HuH-7.5 (cell line): ENCODE results near the gene TAF1C.

Source experiments
- DNase-seq: peaks from one replicate; pipeline ENCODE4 v3.0.0; 2011; ENCODE audit warnings: low spot score

TAF1C gene

DNA sequence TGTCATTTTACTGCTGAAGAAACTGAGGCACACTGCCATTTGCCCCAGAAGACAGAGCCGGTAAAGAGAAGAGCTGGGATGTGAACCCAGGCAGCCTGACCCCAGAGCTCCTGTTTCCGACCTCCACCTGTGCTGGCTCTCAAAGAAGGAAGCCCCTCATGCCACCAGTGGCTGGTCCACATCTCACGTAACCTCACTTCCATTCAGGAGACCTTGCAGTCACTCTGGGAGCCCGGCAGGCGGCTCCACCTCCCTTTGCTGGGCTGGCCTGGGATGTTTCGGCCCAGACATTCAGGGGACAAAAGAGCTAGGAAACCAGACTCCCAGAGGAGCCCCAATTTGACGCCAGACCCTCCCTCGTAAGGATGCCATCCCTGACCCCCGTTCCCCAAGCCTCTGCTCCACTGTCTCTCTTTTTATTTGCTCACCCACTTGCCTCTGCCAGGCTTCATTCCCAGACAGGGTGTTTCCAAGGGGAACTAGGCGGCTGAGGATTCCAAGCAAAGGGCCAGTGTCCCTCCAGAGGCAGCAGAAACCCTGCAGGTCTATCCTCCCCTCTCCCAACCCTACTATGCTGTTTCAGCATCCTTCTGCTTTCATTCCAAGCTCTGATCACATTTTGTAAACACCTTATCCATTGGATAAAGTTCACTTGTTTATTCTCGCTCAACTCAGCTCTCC, 2.8 kb downstream of the TAF1C start:
- no peak for DNase-seq

DNA sequence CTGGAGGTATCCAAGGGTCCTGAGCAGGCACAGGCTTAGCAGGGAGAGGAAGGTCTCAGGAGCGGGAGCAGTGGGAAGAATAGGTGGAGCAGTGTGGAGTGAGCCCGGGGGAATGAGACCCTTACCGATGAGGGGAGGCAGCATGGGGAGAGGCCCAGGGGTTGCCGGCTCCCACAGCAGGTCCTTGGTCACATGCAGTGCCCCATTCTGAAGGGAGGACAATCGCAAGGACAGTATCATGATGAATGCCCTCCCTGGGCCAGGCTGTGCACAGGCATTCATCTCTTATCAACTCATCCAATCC, 3.3 kb downstream of the TAF1C start:
- no peak for DNase-seq

DNA sequence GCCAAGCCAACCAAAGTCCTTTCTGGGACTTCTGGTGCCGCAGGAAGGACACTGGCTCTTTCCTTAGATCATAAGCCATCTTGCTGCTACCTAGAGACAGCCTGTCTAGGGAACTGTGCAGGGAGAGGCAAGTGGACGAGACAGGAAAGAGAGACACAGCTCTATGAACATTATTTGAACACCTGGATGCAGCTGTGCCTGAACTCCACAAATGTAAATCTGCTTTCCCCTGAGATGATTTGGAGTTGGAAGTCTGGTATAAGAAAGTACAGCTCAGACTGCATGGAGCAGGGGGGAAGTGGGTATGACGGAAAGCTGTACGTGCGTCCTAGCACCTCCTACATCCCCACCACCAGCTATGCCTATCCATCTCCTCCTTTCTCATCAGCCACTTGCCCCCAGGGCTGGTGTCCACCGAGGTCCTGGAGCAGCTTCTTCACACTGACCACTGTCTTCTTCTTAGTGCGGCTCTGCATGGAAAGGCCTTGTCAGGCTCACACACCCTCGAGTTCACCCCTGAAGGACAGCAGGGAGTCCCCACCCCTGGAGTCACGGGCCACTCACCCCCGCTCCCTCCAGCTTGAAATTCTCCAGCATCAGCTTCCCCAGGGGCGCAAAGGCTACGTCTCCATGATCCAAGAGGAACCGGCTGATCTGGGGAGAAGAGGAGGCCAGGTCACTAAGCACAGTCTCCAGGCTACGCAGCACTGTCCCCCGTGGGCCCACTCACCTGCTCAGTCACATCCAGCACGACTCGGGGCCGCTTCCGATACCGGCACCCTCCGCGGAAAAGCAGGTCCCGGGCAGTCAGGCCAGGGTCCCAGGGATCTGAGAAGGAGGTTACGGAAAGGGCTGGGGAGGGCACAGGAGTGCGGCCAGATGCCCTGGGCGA, 3.9 kb downstream of the TAF1C start:
- no peak for DNase-seq

DNA sequence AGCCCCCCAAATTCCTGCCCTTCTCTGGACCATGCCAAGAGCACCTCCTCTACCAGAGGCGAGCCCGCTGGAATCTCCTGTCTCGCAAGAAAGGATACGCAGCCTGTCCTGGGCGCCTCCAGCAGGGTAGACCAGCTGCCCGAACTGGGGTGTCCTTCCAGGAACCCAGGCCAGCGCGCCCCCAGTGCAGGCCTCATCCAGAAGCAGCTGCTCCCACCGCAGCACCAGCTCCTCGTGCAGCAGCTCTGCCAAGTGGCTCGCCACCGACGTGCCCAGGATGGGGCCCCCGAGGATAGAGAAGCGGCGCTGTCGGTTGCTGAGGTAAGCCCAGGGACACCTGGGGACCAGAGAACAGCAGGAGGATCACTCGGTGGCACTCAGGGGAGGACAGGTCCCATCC, 4.8 kb downstream of the TAF1C start:
- no peak for DNase-seq

DNA sequence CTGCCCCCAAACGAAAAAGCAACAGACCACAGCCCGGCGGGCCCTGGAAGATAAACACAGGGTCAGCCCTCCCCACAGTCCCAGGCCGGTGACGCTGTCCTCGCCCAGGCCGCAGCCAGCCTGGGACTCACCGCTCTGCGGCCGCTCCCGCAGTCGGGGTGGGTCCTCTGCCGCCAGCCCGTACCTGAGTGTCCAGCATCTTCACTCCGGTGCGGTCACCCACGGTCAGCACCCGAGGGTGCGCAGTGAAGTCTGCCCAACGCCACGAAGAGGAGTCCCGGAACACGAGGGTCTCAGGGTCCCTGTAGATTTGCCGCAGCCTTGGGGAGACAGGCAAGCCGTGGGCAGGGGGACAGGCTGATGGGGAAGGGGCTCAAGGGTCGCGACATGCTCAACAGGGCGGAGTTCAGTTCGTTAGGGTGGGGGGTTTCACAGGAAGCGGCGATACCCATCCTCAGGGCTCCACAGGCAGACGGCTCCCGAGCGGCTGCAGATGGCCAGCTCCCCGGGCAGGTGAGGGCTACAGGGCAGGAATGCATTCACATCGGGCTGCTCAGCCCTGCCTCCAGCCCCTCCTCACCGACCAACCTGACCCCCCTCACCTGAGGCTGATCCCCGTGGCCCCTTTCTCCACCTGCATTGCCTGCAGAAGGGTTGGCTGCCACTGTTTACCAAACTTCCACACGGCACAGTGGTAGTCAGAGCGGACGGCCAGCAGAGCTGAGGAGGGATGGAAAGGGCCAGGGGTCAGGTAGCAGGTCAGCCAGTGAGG, 5.5 kb downstream of the TAF1C start:
- DNase-seq: no peak

DNA sequence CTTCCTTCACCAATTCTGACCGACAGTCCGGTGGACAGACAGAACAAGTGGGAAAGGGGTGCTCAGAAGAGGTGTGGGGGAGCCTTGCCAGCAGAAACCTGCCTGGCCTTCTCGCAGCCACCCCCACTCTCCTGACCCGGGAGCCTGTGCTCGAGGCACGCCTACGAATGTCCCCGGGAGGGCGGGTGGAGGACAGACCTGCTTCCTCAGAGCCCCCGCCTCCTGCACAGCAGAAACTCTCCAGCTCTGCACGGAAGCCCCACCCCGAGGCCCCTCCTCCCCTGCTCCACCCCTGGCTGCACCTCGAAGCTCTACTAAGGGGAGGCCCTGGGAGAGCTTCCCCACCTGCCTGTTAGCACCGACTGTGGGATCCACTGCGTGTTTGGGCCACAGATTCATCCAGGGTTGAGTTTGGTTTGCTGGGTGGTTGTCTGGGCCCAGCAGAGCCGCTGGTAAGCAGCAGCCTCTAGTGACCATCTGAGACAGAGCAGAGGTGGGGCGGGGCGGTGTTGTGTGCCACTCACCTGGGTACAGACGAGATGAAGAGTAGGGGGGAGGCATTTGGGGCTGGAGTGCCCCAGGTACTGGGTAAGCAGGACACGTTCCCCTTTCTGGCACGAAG, 6.2 kb downstream of the TAF1C start:
- no peak for DNase-seq

DNA sequence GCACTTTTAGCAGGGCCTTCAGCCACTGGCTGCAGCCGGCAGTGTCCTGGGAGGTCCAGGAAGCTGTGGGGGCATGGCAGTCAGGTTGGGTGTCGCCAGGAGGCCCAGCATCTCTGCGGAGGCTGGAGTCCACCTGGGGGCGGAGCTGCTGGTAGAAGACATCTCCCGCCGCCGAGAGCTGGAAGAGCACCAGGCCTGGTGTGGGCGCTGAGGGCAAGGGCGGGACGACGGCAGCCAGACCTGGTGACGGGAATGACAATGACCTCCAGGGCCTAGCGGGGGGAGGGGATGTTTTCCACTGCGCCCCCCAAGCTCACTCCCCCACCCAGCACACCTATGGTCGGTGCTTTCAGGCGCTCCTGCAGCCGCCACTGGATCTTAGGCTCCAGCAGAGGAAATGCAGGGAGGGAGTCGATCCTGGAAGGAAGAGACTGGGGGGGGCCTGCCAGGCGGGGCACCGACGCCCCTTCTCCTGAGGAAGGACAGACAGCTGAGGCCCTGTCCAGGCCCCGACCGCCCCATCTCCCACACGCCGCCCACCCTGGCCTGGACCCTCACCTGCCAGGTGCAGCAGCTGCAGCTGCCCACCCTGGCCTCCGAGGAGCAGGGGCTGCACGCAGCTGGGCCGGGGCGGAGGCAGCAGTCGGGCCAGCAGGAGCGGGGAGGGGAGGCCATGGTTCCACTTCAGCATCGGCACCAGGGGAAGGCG, 7.1 kb downstream of the TAF1C start:
- DNase-seq: no peak

DNA sequence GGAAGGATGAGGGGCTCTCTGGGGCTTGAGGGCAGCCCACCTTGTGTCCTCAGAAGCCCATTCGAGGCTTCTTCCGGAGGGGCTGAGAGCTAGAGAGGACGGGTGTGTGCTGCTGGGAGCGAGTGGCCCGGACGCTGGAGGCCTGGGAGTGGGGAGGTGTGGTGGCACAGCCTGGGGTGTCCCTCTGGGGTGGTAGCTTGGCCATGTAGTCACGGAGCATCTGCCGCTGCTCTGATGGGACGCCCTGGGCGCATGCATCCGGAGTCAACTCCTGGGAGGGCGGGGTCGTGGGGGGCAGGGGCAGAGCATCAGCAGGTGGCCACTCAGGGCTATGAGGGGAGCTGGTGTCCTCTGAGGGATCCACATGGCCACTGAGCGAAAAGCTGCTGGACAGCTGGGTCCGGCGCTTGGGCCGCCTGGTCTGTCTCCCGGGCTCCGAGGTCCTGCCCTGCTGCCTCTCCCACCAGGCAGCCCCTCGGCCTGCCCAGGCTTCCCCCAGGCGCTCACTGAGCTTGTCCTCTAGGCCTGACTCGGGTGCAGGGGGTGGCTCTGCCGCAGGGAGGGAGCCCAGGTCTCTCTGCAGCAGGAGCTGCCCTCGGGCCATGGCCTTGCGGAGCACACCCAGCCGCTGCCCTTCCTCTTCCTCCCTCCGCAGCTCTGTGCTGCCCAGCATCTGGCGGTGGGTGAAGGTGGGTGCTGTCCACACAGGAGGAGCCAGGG, 7.8 kb downstream of the TAF1C start:
- no peak for DNase-seq

DNA sequence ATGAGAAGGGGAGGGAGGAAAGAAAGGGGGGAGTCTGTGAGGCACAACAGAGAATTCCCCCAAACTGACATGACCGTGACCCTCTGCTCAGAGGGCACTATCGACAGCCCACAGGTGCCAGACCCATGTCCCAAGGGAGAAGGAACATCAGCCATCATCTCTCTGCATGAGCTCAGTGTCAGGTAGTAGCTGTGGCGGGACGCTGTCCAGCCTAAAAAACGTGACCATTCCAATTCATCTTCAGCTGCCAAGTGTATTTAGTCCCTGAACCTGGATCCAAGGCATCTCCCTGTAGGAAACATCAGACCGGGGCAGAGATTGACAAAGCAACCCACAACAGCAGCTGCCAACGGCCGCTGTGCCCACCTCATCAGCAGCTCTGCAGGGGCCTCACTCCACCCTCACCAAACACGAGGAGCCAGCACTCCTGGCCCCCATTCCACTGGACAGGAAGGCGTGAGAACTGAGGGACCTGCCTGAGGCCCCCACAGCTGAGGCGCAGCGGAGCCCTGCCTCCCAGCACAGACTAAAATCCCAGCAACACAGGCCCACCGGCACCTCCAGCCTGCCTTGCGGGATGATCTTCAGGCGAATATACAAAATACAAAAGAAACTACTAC, 8.6 kb downstream of the TAF1C start:
- no peak for DNase-seq

DNA sequence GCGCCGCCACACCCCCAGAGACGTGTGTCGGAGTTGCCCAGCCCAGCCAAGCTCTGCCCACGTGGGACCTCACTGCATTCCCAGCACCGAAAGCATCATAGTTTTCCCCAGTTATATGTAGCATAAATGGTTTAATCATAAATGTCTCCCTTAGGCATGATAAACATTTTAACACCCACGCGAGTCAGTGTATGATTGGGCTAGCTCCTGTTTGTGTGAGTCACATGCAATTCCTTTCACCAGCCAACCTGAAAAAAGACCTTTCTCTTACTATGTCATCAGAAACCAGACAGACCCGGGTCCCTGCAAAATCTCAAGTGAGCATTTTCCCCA, 9.2 kb downstream of the TAF1C start:
- no peak for DNase-seq

DNA sequence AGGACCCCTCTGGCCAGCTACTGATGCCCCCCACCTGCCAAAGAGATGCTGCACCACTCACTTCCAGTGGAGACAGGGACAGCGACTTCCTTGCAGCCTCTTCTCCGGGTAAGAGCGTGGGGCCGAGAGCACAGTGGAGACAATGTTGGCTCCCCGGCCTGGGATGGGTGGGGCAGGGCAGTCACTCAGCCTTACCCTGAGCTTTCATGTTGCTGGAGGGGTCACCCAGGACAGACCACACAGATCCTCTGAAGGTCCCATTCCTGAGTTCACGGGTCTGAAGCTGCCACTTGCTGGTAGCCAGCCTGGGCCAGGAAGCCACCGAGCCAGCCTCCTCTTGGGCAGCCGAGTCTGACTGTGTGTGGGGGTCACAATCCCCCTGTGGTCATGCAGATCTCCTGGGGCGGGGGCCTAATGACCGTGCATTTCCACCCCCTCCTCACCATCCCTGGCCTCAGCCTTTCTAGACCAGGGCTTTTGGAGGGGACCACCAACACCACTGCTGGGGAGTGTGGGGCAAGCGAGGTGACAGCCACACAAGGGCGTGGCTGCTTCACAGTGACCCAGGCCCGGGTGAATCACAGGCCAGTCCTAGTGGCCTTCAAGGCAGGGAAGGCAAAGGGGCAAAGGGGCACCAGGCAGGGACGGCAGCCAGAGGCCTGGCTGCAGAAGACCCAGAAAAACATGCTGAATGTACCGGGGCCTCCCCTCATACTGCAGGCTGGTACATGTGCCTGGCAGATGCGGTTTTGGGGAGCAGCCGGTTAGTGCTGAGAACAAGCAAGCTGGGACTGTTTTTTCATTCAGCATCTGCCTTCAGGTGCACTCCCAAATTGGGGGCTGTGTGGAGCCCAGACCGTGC, 10.4 kb downstream of the TAF1C start:
- DNase-seq: no peak

DNA sequence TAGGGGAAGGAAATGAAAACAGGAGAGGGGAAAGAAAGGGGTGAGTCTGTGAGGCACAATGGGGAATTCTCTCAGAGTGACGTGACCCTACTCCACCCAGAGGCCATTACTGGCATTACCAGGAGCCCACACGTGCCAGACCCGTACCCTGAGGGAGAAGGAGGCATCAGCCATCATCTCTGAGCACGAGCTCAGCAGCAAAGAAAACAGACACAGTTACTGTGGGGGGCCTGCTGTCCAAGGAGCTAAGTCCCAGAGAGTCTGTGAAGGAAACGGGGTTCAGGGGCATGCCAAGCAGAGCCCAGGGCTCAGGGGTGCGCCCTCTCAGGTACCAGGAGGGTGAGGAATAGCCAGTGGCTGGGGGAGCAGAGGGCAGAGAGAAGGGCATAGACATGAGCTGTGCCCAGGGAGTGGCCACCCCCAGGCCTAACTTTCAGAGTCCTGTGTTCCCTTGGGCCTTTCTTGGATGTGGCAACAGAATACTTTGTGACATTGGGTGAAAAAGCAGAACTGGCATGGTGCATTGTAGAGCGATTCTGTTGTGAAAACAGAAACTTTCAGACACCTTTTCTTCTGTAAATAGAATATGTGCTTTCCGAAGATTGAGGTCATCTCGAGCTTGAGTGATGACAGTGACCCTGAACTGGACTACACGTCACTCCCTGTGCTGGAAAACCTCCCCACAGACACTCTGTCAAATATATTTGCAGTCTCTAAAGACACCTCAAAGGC, 11.3 kb downstream of the TAF1C start:
- peak; percentile 81 for DNase-seq

DNA sequence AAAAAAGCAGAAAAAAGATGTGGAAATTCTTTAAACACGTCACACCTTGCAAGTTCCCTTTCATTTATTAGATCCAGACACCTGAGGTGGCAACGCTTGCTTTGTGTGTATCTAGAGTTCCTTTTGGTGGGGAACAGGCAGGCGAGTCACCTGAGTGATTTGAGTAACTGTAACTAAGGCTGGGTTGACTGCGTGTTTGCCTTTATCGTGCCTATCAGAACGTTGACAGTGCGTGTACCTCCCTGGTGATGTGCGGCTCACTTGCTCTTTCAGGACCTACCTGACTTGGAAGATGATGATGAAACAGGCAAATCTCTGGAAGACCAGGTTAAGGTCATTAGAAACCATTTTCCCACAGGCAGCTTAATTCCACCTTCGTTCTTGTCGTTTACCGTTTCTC, 12.5 kb downstream of the TAF1C start:
- DNase-seq: no peak

DNA sequence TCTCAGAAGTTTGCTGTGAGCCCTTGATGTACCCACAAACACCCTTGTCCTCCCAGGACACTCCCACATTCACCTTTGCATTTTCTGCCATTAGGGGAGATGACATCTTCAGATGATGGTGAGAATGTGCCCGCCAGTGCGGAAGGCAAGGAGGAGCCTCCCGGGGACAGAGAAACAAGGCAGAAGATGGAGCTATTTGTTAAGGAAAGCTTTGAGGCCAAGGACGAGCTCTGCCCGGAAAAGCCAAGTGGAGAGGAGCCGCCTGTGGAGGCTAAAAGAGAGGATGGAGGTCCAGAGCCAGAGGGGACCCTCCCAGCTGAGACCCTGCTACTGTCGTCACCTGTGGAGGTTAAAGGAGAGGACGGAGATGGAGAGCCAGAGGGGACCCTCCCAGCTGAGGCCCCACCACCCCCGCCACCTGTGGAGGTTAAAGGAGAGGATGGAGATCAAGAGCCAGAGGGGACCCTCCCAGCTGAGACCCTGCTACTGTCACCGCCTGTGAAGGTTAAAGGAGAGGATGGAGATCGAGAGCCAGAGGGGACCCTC, 17.0 kb downstream of the TAF1C start:
- DNase-seq: no peak

DNA sequence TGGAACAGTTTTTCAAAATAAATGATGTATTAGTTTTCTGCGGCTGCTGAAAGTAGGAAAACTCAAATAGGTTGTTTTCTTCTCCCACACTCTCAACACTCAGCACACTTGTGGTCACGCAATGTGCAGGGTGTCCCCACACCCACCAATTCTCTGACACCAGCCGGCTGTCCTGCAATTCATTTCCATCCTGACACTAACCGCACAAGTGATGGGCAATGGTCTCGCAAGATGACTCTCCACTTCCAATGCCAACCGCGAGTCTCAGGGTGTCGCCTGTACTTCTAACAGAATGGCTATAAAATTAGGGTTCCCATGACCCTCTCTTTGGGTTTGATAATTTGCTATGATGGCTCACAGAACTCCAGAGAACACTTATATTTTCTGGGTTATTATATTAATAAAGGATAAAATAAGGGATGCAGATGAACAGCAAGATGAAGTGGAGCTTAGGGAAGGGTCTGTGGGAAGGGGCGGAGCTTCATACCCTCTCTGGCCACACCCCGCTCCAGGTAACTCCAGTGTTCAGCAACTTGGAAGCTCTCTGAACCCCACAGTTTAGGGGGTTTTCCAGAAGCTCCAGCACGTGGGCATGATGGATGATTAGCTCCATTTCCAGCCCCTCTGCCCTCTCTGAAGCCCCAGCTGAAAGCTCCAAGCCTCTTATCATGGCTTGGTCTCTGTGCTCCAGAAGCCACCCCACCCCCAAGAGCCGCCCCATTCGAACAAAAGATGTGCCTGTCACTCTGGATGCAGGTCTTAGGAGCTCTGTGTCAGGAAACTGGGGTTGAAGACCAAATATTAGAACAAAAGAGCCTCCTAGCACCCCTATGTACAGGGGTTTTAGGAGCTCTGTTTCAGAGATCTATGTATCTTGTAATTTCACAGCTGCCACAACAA, 19.8 kb downstream of the TAF1C start:
- DNase-seq: no peak

DNA sequence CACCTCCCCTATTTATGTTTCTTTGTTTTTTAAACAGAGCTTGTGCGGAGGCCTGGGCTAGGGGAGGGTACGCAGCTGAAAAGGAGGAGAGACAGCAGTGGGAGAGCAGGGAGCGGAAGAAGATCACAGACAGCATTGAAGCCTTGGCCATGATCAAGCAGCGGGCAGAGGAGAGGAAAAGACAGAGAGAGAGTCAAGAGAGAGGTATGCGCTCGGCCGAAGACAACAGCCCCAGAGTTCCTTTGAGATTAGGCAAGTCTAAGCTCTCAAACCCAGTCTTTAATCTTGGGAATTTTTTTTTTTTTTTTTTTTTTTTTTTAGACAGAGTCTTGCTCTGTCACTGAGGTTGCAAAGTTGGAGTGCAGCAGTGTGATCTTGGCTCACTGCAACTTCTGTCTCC, 21.1 kb downstream of the TAF1C start:
- DNase-seq: no peak

DNA sequence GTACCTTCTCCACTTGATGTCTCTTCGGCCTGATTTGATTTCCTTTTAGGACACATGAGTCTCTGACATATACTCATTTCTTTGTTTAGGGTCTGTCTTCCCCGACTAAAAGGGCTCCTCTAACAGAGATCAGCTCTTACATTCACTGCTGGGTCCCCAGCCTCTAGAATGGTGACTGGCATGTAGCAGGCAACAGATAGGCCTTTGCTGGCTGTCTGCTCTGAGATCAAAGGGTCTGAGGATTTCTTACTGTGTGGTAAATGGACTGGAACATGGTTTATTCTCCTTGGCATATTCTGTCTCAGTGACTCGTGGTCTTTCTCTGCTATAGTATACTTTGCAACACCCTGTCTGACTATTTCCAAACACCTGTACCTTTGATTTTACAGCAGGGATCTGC, 25.1 kb downstream of the TAF1C start:
- DNase-seq: no peak

DNA sequence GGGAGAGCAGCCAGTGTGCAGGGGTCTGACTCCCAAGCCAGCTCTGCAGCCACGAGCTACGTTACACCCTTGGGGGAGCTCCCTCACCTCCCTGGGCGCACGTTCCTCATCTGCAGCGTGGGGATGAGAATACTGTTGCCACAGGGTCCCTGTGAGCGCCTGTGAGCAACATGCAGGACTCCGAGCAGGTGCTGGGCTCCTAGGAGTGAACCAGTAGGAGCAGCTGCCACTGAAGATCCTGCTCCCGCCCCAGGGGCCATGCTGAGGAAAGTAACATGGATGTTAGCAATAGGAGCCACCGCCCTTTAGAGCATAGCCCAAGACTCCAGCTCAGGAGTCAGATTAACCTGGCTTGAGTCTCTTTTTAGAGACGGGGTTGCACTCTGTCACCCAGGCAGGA, 25.8 kb downstream of the TAF1C start:
- no peak for DNase-seq
